Astrocyte (in vitro differentiated cells and primary cell): ENCODE data around the gene TLCD2.

Experiments
- CTCF ChIP-seq: IDR thresholded peaks from 2 replicates; pipeline ENCODE4 v1.5.1; 2011; ENCODE audit warnings: low read depth, mild to moderate bottlenecking, inconsistent platforms, low read length, moderate library complexity; ENCODE audit not compliant: insufficient read depth
- EZH2 ChIP-seq: IDR thresholded peaks from 2 replicates; pipeline ENCODE4 v1.6.1; 2012; ENCODE audit warnings: mild to moderate bottlenecking, low read length, inconsistent platforms; ENCODE audit not compliant: insufficient read depth

- TF ChIP-seq CTCF: no peak
- no peak for TF ChIP-seq EZH2
Measured at GRCh38 chr17:1673041-1673785, 37.0 kb downstream of the TLCD2 start.
